Endothelial cell of hepatic sinusoid (primary cell): ENCODE data around the gene RALGAPB.
"Not testable (repeated sequence)": the region's sequence is repeated elsewhere in the genome, so short reads cannot be mapped to it uniquely, and the experiment has no call there.

Source experiments
- in situ Hi-C: cut with HindIII; loops from 2 replicates; pipeline ENCODE4 v1.10.0; 2017; ENCODE audit warnings: low sequenced_read_pairs

RALGAPB gene

GRCh38 chr20:38446441-38447209 is 26.0 kb upstream of the RALGAPB start:
- in situ Hi-C loops, result no loop called here

DNA sequence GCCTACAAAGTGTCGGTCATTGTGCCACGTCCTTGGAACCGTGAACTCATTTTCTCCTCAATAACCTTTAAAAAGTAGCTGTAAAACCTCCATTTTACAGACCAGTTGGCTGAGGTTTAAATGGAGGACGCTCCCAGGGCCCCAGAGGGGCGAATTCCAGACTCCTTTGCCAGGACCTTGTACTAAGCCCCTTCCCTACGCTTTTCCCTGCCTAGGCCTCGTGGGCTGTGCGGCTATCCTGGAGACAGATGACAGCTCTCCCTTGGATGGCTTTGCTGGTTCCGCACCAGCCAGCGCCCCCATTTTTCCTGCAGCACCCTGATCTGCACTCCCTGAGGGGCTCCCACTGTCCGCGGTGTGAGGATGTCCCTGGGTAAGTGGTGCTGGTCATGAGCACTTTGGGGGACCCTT is 25.4 kb upstream of the RALGAPB start:
- in situ Hi-C loops, result no loop called here

DNA sequence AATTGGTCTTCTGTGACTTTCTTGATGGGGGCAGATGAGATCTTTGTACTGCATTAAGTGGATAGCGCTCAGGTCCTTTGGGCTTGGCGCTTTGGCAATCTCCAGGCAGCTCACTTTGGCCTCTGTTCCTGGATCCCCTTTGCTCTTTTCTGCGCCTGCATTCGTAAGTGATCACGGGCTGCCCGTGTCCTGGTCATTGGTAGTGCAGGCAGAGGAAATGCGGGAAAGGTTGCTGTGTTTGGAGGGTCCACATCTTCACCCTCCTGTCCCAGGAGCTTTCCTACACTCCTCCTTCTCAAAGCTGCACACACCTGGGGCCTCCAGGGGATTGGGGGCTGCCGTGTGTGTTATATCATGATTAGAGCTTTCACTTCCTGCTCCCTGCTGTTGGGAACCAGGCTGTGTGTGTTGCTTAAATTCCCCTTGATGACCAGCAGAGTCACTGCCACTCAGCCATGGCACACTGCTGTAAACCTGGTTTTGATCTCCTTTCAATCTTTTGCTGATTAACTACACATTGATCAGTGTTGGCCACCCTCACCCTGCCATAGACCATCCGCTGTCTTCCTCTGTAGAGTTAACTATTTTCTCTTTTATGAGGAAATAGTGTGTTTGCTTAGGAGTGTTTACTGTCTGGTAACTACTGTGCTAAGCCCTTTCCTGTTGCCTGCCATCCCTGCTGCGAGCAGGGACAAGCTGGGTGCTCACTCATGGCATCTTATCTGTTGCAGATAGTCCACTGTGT is 24.5 kb upstream of the RALGAPB start:
- in situ Hi-C loops, result no loop called here

GRCh38 chr20:38449046-38449445 is 23.6 kb upstream of the RALGAPB start:
- in situ Hi-C loops, result no loop called here

- in situ Hi-C loops, result no loop called here
Observed at GRCh38 chr20:38450412-38450975, 22.1 kb upstream of the RALGAPB start.

DNA sequence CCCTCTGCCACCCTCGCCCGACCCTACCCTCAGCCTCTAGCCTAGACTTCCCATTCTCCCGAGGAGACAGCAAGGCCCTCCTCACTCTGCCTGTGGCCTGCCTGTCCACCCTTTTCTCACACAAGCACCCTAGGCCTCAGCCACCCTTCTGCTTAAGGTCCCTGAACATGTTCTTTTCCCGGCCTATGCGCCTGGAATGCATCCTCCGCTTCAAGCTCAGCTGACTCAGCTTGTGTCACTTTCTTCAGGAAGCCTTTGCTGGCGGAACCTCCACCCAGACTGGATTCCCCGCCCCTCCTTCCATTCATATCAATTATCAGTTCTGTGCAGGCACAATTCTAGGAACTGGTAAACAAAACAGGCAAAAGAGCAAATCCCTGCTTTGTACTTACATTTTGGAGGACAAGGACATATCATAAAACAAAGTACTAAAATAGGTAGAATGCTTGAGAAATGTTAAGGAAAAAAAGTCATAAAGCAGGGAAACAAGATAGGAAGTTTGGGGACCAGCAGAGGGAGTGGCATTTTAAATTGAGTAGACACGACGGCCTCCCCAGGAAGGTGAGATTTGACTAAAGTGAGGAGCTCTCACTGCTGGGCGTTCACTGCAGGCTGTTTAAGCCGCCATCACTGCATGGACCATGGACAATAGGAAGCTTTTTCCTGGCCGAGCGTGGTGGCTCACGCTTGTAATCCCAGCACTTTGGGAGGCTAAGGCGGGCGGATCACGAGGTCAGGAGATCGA is 19.6 kb upstream of the RALGAPB start:
- in situ Hi-C loops, result no loop called here

DNA sequence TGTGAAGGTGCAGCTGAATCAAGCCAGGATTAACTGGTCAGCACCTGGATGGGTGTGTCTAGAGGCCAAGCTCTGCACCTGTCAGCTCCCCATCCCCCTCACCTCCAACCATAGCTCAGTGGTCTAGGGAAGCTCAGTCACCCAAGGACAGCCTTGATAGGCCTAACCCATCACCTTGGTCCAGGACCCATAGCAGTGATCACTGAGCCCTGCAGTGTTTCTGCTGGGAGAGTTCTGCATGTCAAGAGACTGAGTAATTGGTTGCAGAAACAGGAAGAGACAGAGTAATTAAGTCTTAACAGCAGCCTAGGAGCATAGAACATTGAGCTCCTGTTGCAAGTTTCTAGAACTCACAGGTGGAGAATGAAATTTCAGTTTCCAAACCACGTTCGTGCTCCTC is 18.7 kb upstream of the RALGAPB start:
- in situ Hi-C loops, result no loop called here

GRCh38 chr20:38454556-38455473 is 17.8 kb upstream of the RALGAPB start:
- in situ Hi-C loops, result no loop called here

DNA sequence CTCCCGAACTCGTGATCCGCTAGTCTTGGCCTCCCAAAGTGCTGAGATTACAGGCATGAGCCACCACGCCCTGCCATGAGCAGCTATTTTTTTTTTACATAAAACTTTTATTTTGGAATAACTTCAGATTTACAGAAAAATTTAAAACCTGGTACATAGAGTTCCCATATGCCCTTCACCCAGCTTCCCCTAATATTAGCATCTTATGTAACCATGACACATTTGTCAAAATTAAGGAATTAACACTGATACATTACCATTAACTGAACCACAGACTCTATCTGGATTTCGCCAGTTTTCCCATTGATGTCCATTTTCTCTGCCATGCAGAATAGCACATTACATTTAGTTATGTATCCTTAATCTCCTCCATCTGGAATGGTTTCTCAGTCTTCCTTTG is 14.3 kb upstream of the RALGAPB start:
- in situ Hi-C loops, result no loop called here

DNA sequence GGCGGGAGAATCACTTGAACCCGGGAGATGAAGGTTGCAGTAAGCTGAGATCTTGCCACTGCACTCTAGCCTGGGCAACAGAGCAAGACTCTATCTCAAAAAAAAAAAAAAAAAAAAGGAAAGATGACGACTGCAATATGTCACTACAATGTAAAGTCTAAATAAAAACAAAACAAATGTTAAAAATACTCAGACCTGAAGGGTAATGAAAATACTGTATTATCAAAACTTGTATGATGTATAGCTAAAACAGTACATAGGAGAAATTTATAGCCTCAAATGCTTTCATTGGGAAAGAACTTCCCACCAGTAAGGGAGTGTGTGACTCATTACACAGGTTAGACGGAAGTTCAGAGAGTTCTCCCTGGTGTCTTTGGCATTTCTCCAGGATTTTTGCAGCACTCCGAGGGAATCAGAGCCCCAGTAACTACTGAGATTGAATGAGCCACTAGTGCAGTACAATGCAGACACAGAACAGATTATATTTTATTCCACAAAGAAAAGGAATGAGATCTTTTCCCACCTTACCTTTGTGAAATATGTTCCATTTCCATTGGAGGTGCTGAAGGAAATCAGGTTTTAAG is 12.5 kb upstream of the RALGAPB start:
- in situ Hi-C loops, result no loop called here

GRCh38 chr20:38460631-38461030 is 12.0 kb upstream of the RALGAPB start:
- in situ Hi-C loops, result not testable (repeated sequence)

GRCh38 chr20:38461167-38461566 is 11.5 kb upstream of the RALGAPB start:
- in situ Hi-C loops, result not testable (repeated sequence)

GRCh38 chr20:38461569-38461968 is 11.1 kb upstream of the RALGAPB start:
- in situ Hi-C loops, result not testable (repeated sequence)

- in situ Hi-C loops, result no loop called here
Observed at GRCh38 chr20:38466171-38466570, 6.5 kb upstream of the RALGAPB start.

GRCh38 chr20:38466983-38467382 is 5.7 kb upstream of the RALGAPB start:
- in situ Hi-C loops, result no loop called here

GRCh38 chr20:38471245-38471644 is 1.4 kb upstream of the RALGAPB start:
- in situ Hi-C loops, result no loop called here

DNA sequence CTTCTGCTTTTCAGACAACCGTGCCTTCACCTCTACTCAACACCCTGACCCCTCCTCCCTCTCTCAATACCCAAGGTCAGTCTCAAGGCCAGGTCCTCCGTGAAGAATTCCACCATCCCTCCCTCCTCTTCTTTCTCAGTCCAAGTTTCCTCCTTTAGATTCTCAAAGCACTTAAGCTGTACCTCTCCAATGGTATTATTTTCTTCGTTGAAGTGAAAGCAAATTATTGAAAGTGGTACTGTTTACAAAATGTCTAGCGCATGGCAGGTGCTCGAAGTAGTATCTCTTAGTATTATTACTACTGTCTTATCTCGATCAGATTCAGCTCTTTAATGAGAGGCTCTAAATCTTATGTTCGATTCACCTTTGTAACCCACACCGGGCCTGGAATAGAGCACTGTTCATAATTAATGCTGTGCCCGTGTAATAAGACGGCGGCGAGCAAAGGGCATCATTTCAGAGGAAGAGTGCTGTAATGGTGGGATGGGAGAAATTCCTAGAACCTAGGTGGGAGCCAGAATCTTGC is 593 bp upstream of the RALGAPB start:
- in situ Hi-C loops, result no loop called here

GRCh38 chr20:38473367-38473795 is 738 bp downstream of the RALGAPB start:
- in situ Hi-C loops, result no loop called here

- in situ Hi-C loops, result no loop called here
Observed at GRCh38 chr20:38477747-38478146, 5.1 kb downstream of the RALGAPB start.

GRCh38 chr20:38479596-38479995 is 7.0 kb downstream of the RALGAPB start:
- in situ Hi-C loops, result no loop called here
